M059J (cell line): ENCODE data around the gene ACTN4. TPM values are rescaled to one million over a fixed set of nuclear protein-coding genes. Genes with fewer than 3 reads are reported as not detected.
"Not testable (repeated sequence)": the region's sequence is repeated elsewhere in the genome, so short reads cannot be mapped to it uniquely, and the experiment has no call there.

ENCODE experiments used
- DNase-seq: peaks from one replicate; pipeline ENCODE4 v3.0.0-alpha.2; 2012; ENCODE audit warnings: low read depth
- total RNA-seq: library from RNA; depleted of rRNA; stranded (reverse); fragments of >200 nt; shearing (Covaris generic); gene quantifications from 2 replicates; pipeline ENCODE4 v1.2.3, GENCODE V29; 2014; rRNA removed

ACTN4 gene
- total RNA-seq, 1 experiment from 2014 or later = 536 TPM

DNA sequence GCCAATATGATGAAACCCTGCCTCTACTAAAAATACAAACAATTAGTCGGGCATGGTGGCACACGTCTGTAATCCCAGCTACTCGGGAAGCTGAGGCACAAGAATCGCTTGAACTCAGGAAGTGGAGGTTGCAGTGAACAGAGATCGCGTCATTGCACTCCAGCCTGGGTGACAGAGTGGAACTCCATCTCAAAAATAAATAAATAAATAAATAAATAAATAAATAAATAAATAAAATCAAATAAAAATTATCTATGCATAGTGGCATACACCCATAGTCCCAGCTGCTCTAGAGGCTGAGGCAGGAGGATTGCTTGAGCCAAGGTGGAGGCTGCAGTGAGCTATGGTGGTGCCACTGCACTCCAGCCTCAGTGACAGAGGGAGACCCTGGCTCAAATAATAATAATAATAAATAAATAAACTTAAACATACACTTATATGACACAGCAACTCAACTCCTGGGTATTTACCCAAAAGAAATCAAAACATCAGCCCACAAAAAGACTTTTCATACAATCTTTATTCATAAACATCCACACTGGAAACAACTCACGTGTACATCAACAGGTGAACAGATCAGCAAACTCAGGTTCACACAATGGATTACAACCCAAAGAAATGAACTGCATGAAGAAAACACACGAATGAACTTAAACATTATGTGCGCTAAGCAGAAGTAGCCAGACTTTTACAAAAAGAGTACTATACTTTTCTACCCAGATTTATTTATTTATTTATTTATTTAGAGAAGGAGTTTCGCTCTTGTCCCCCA is 119.0 kb downstream of the ACTN4 start:
- DNase-seq = no peak

DNA sequence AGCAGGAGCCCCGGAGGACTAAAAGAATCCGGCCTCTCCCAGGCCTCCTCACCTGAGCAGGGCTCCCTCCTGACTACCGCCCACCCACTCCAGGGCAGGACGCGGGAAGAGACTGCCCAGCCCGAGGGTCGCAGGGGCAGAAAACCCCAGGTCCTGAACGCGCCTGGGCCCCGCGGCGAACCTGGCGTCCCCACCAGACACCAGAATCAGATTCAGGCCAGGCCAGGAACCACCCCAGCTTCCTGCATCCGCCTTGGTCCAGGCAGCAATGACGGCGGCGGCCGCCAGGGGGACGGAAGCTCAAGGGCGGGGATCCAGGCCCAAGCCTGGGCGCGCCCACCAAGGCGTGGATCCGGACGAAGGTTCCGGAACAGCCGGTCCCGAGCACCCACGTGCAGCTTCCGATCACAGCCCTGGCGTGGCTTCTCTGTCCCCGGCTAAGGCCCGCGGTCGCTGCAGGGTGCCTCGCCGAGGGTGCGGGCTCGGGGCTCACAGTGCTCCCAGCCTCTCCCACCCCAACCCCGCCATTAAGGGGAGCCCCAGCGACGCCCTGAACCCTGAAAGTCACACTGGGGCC is 122.3 kb downstream of the ACTN4 start:
- DNase-seq = no peak

GRCh38 chr19:38770228-38770948 is 122.9 kb downstream of the ACTN4 start:
- DNase-seq = not testable (repeated sequence)

GRCh38 chr19:38770949-38771275 is 123.5 kb downstream of the ACTN4 start:
- DNase-seq = not testable (repeated sequence)

- DNase-seq = not testable (repeated sequence)
Measured at GRCh38 chr19:38771569-38771968, 124.1 kb downstream of the ACTN4 start.

DNA sequence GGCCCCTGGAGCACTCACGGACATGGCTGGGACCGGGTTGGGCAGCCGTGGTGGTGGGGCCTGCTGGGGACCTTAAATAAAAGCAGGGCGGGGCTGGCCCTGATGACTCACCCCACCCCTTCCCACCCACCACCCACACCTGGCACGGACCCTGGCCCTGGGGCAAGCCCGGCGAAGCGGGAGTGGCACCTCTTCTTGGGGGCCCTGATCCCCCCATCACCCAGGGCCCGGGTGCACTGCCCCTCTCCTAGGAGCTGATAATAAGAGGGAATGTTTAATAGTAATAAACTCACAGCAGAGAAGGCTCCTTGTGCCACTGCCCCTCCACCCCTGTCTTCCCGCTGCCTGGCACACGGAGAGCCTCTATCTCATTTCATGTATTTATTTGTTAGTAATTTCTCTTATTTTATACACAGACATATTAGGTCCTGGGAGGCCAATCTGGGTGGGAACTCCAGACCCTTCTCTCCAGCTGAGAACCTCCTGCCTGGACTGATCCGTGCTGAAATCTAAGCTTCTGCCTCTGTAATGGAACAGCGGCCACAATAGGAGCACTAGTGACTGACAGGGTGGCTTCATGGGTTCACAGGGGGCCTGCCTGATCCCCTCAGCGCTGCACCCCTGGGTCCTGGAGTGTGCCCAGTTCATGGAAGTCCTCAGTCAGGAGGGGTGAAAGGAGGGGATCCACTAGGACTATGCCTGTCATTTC is 126.2 kb downstream of the ACTN4 start, which contains the start of gene LGALS7:
Gene LGALS7 (minus strand): TSS at position 49 of the 709 bp plus-strand sequence. CDS start 25 bp downstream, at position 24.
- no peak for DNase-seq

- DNase-seq = no peak
Measured at GRCh38 chr19:38774181-38774950, 126.9 kb downstream of the ACTN4 start.

DNA sequence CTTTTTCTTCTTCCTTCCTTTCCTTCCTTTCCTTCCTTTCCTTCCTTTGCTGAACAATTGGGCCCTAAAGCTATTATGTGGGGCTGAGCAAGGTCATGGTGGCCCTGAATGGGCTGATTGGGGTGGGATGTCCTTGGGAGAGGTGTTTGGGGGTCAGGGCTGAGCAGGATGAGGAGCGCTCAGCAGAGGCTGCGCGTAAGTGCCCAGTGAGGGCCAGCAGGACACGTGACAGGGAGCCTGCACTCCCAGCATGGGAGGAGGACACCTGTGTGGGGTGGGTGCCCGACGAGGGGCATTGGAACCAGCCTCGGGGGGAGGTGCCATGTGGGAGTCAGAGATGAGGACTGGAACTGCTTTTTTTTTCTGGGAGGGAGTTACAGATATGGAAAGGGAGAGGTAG is 131.3 kb downstream of the ACTN4 start:
- DNase-seq = no peak

- no peak for DNase-seq
Measured at GRCh38 chr19:38780443-38780842, 133.0 kb downstream of the ACTN4 start.

DNA sequence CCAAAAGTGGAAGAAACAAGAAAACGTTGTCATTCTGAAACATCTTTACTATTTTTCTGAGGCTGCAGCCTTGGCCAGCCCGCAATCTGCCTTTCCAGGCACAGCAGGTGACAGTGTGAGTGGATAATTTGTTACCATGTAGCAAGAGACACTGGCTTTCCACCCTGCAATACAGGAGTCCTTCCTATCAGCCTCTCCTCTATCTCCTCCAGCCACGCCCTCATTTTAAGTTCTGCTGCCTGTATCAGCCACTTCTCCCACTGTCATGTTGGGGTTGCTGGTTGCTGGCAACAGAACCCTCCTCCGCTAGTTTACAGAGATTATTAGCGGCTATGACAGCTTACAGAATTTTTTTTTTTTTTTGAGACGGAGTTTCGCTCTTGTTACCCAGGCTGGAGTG is 133.6 kb downstream of the ACTN4 start:
- DNase-seq = no peak

Other genes starting within 250 kb of the ACTN4 start
- gene FAM98C, start 244.6 kb upstream of the ACTN4 start, total RNA-seq = 7.6 and 10.5 TPM in 2 replicates
- gene RASGRP4, start 221.4 kb upstream of the ACTN4 start, total RNA-seq = not detected in 2 replicates
- gene RYR1, start 214.0 kb upstream of the ACTN4 start, total RNA-seq = not detected in 2 replicates
- gene MAP4K1, start 29.7 kb upstream of the ACTN4 start, total RNA-seq = 0.22 TPM in 1 of 2 replicates, not detected in the other
- gene EIF3K, start 28.5 kb upstream of the ACTN4 start, total RNA-seq = 615 and 648 TPM in 2 replicates
- 1.0 TPM in 2 replicates for gene CAPN12, start 96.8 kb downstream of the ACTN4 start, total RNA-seq
- not detected in 2 replicates for gene LGALS7, start 125.9 kb downstream of the ACTN4 start, total RNA-seq
- not detected in 2 replicates for gene LGALS7B, start 141.6 kb downstream of the ACTN4 start, total RNA-seq
- gene LGALS4, start 165.3 kb downstream of the ACTN4 start, total RNA-seq = not detected in 2 replicates
- 31.9 and 33.0 TPM in 2 replicates for gene ECH1, start 184.1 kb downstream of the ACTN4 start, total RNA-seq
- 208 and 271 TPM in 2 replicates for gene HNRNPL, start 202.3 kb downstream of the ACTN4 start, total RNA-seq
- gene RINL, start 230.6 kb downstream of the ACTN4 start, total RNA-seq = 0.57 and 1.0 TPM in 2 replicates